ENCODE data around the gene ZNF441.

GRCh38 chr19:11784356-11784755 is 17.6 kb downstream of the ZNF441 start:
- TF ChIP-seq CTCF (tag by site-specific recombination; IDR thresholded peaks at IDR 0.05): no peak
- no peak for TF ChIP-seq ZNF266 (tag by site-specific recombination; IDR thresholded peaks at IDR 0.05; ENCODE audit: low read depth)
- no peak for TF ChIP-seq ZNF529 (tag by site-specific recombination; IDR thresholded peaks at IDR 0.05; ENCODE audit: insufficient replicate concordance)
- TF ChIP-seq ZBTB11 (tag by site-specific recombination; conservative IDR thresholded peaks at IDR 0.05; ENCODE audit: low read depth): no peak
- no peak for TF ChIP-seq ZNF658 (tag by site-specific recombination; IDR thresholded peaks at IDR 0.05)

Data from HEK293 (cell line).